Measurements from ENCODE around the gene PRR15L. TPM values are rescaled to one million over a fixed set of nuclear protein-coding genes. Genes with fewer than 3 reads are reported as not detected.
"Not testable (repeated sequence)": the region's sequence is repeated elsewhere in the genome, so short reads cannot be mapped to it uniquely, and the experiment has no call there.

The PRR15L gene
- polyA plus RNA-seq, 3 donors: 20.4 to 22.7 (median 21.6) TPM

DNA sequence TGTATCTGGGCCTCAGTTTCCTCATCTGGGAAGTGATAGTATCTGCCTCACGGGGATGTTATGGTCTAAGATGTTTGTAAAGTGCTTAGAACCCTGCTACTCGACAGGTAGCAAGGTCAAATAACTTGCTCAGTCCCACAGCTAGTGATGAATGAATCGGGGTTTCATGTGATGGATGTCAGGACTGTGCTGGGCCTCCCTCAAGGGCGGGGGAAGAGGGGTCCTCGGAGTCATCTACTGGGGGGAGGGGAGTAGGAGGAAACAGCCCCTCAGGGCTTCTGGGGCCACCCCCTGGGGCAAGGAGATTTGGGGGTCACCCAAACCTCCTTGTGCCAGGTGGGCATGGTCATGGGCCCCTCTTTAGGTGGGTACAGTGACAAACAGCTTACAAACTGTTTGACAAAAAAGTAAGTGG lies 15.6 kb downstream of the PRR15L start:
- DNase-seq: no peak

DNA sequence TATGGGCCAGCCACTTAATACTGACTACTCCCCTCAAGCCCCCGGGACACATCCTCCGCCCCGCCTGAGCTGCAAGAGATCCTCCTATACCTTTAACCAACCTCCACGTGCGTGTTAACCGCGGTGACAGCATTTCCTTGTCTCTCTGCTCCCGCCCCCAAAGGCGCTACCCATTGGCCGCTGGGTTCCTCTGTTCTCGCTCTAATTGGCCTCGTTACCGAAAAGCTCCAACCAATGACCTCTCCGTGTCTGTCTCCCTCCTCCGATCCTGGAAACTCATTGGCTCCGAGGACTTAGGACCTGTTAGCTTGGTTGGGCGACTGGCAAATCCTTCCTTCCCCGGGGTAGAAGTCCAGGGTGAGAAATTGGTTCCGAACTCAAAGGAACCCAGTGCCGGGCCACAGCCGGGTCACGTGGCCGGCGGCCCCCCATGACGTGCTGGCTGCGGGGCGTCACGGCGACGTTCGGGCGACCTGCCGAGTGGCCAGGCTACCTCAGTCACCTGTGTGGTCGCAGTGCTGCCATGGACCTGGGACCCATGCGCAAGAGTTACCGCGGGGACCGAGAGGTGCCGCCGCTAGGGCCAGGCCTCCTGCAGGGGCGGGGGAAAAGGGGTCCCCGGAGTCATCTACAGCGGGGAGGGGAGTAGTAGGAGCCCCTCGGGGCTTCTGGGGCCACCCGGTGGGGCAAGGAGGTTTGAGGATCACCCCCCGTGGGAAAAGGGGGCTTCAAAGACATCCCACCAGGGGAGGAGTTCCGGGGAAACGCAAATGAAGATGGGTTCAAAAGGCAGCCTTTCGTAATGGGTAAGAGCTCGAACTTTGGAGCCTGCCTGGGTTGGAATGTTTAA lies 16.2 kb downstream of the PRR15L start, which contains the start of gene PNPO:
Gene PNPO (plus strand): TSS at position 326 of the 850 bp plus-strand sequence. CDS start 105 bp downstream, at position 431.
- peak; percentile 96 for DNase-seq

DNA sequence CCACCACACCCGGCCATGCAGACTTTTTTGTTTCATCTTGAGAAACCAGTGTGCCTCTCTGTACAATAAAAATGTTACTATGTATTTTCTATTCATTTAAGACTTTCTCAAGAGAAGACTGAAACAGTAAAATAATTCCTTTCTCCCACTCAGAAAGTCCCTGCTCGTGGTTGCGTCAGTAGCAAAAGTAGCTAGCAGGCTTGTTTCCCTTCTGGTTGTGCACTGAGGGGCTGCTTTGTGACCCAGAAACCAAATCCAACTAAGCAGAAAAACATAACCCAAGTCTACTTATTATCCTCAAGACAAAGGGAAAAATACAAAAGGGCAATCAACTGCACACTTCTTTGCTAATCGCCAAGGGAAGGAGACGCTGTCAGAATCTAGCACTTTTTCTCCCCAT lies 19.7 kb downstream of the PRR15L start:
- no peak for DNase-seq

- DNase-seq: no peak
These were observed 21.7 kb downstream of the PRR15L start for GRCh38 chr17:47935961-47936360.

DNA sequence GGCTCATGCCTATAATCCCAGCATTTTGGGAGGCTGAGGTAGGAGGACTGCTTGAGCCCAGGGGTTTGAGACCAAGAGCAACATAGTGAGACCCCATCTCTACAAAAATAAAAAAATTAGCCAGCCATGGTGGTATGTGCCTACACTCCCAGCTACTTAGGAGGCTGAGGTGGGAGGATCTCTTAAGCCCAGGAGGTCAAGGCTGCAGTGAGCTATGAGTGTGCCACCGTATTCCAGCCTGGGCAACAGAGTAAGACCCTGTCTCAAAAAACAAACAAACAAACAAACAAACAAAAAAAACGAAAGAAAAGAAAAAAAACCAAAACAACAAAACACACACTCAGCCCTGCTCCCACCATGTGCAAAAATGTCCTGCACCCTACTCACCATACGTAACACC lies 22.2 kb downstream of the PRR15L start:
- not testable (repeated sequence) for DNase-seq

DNA sequence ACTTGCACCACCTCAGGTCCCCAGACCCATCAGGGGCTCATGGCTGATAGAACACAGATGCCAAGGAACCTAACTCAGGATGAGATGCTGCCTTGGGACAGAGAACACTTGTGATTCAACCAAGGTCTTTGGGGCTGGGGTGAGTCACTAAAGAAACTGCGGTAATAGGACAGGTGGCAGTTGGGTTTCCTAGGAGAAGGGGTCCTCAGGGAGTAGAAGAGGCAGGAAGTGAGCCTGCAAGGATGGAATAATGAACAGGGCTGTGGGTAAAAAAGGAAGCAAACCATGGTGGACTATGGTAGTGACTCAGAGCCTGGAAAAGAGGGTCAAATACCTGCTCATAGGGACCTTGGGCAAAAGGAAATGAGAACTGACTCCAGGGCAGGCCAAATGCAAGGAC lies 22.8 kb downstream of the PRR15L start:
- no peak for DNase-seq

GRCh38 chr17:47931848-47932247 lies 25.8 kb downstream of the PRR15L start:
- no peak for DNase-seq

GRCh38 chr17:47929218-47930000 lies 28.3 kb downstream of the PRR15L start:
- no peak for DNase-seq

DNA sequence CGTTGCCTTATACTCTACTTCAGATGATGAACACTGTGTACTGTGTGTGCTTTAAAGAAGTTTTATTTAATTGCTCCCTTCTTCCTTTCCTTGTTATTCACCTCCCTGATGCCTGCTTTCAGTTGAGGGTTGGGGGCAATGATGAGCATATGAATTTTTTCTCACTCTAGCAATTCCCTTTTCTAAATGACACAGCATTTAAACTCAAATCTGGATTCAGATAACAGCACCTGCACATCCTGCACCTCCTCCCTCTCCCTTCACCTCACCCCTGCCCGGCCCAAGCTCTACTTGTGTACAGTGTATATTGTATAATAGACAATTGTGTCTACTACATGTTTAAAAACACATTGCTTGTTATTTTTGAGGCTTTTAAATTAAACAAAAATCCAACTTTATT lies 29.3 kb downstream of the PRR15L start:
- no peak for DNase-seq

- no peak for DNase-seq
These were observed 29.8 kb downstream of the PRR15L start for GRCh38 chr17:47927821-47928400.

GRCh38 chr17:47925678-47925988 lies 32.0 kb downstream of the PRR15L start:
- DNase-seq: no peak

GRCh38 chr17:47924785-47925677 lies 32.7 kb downstream of the PRR15L start:
- DNase-seq: no peak

DNA sequence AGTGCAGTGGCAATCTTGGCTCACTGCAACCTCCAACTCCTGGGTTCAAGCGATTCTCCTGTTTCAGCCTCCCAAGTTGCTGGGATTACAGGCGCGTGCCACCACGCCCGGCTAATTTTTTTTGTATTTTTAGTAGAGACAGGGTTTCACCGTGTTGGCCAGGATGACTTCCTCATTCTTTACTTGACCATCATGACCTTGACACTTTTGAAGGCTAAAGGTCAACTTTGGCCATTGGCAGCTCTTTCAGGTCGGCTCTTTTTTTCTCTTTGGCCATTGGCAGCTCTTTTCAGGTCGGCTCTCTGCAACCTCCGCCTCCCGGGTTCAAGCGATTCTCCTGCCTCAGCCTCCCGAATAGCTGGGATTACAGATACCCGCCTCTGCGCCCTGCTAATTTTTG lies 37.8 kb downstream of the PRR15L start:
- DNase-seq: not testable (repeated sequence)

DNA sequence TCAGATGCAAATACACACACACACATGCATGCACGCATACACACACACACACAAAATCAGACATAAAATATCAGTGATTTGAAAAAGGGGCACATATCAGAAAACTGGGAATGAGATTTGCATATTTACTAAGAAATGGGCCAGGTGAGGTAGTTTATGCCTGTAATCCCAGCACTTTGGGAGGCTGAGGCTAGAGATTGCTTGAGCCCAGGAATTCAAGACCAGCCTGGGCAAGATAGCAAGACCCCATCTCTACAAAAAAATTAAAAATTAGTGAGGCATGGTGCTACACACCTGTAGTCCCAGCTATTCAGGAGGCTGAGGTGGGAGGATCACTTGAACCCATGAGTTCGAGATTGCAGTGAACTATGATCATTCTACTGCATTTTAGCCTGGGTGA lies 38.7 kb downstream of the PRR15L start:
- no peak for DNase-seq

- DNase-seq: no peak
These were observed 39.7 kb downstream of the PRR15L start for GRCh38 chr17:47918006-47918405.

GRCh38 chr17:47917581-47917980 lies 40.1 kb downstream of the PRR15L start:
- DNase-seq: no peak

DNA sequence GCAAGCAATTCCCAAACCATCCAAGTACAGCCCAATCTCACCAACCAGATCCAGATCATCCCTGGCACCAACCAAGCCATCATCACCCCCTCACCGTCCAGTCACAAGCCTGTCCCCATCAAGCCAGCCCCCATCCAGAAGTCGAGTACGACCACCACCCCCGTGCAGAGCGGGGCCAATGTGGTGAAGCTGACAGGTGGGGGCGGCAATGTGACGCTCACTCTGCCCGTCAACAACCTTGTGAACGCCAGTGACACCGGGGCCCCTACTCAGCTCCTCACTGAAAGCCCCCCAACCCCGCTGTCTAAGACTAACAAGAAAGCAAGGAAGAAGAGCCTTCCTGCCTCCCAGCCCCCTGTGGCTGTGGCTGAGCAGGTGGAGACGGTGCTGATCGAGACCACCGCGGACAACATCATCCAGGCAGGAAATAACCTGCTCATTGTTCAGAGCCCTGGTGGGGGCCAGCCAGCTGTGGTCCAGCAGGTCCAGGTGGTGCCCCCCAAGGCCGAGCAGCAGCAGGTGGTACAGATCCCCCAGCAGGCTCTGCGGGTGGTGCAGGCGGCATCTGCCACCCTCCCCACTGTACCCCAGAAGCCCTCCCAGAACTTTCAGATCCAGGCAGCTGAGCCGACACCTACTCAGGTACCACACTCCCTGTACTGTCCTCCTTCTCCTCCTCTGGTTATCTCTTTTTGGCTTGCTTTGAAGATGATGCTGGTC lies 41.0 kb downstream of the PRR15L start:
- DNase-seq: no peak

- DNase-seq: no peak
These were observed 41.8 kb downstream of the PRR15L start for GRCh38 chr17:47915776-47916398.

- DNase-seq: no peak
These were observed 43.3 kb downstream of the PRR15L start for GRCh38 chr17:47914306-47914948.

DNA sequence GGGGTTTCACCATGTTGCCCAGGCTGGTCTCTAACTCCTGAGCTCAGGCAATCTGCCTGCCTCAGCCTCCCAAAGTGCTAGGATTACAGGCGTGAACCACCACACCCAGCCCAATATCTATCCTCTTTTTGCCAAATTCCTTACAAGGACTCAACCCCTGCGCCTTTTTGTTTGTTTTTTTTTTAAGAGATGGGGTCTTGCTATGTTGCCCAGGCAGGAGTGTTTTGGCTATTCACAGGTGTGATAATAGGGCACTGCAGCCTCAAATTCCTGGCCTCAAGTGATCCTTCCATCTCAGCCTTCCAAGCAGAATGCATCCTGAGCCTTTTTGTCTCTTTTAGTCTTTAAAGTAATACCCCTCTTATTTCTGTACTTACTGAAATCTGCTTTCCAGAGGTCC lies 44.6 kb downstream of the PRR15L start:
- no peak for DNase-seq
